NK-92 treated with Interleukin-12 subunit alpha and Interleukin-12 subunit beta, amount 100 ng/mL, for 24 hours (cell line): ENCODE measurements around the gene COL24A1.
"Not testable (repeated sequence)": the region's sequence is repeated elsewhere in the genome, so short reads cannot be mapped to it uniquely, and the experiment has no call there.

Source experiments
- DNase-seq: peaks from one replicate; lab custom pipeline; 2025; lab: John Stamatoyannopoulos, UW

Gene COL24A1

DNA sequence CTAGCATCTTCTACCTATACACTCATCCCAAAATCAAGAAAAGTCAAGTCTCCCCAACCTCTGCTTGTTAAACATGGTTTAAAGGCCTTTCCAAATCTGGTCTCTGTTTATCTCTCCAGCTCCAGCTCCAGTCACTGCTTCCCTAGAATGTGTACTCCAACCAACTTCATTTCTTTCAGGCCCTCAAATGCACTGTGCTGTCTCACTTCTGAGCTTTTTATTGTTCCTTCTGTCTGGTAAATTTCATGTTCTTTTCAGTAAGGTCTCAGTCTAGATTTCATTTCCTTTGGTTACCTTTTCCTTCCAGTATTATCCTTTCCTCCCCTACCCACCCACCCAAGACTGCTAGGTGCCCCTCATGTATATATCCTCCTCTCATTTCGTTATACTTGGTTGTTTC lies 3.7 kb downstream of the COL24A1 start:
- DNase-seq: no peak

DNA sequence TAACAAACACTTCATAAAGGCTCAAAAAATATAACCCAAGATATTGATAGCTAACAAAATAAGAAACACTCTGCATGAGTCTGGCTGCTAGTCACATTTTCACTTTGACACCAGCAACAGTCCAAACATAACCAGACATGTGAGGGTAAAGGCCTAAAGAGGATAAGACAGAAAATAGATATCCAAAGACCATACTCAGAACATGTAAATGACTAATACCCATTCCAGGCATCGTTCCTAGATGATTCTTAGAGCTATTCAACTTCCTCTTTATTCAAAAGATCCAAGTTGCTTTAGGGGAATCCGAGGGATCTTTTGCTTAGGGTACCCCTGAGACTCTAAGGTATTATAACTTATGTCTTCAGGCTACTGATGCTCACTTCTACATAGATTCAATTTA lies 5.1 kb downstream of the COL24A1 start:
- no peak for DNase-seq

DNA sequence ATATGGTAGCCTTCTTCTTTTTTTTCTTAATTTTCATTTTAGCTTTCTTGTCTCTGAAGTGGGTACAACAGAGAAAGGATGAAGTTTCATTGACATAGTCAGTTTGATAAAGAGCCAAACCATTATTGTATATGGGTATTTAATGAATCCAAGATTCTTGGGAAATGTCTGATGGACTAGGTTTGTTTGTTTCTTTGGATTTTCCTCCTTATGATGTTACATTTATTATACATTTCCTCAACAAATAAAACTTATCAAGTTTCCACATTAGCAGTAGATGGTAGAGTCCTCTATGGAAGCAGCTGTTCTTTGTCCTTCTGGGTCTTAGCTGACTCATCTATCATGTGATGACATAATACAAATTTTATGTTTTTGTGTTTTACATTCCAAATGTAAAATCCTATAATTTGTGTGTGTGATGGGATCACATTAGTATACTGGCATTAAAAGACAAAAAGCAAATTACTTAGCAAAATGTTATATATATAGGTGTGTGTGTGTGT lies 6.0 kb downstream of the COL24A1 start:
- DNase-seq: no peak

DNA sequence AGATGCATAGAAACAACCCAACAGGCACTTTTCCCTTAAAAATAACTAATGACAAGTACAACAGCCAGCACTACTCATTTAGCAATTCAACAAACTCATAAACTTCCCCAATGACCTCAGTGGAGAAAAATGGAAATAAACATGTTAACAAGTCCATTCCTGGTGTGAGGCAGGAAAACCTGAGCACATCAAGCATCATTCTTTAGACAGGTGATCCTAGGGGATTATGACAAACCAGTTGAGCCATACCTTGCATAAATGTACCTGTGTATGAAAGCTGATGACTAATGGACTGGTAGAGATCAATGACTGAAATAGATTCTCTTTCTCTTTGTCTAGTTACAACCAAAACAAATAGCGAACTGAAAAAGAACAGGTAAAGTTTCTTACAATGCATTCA lies 7.0 kb downstream of the COL24A1 start:
- DNase-seq: no peak

DNA sequence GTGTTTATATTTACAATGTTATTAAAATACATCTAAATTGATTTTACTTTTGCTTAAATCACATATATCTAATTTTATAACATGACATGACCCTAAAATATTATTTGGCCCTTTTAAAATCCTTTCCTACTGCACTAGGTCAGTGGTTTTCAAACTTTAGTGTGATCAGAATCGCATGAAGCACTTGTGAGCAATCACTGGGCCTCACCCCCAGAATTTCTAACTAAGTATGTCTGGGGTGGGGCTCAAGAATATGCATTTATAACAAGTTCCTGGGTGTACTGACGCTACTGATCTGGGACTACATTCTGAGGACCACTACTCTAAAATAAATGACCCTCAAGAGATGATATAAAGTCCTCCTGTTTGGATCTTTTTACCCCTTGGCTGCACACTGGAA lies 8.8 kb downstream of the COL24A1 start:
- DNase-seq: no peak

DNA sequence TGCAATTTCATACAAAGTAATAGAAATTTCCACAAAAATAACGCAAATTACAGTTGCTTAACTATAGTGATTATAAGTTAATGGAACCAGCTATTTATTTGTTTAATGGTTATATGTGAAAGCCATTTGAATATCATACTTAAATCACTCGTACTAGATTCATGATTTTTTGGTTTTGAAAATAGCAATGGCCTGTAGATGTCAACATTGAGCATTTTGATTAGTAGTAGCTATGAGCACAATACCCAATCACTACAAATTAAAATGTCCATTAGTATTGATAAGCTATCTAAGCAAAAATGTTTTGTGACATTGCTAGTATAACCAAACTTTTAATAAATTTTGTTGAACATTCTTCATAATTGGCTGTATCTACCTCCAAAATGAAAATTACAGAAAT lies 10.0 kb downstream of the COL24A1 start:
- no peak for DNase-seq

DNA sequence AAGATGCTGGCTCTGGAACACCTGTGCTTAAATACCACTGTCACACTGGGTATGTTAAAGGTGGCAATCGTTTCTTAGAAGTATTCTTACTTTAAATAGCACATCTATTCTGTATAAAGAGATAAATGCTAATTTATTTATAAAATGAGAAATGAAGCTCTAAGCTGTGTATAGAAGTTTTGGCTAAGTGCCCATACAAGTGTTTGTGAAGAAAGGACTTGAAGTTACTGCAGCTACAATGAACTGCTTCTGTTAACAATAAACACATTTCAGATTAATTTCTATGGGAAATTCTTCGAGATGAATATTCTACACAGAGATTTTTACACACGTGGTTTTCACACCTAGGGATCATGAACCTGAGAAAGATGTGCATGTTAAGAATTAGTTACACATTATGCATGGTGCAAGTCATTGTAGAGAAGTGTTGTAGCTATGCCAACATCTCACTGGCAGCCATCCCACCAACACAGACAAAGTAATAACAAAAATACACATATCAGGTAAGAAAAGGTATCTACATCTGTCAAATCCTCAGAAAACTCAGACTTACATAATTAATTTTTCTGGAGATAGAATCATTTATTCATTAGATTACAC lies 16.2 kb downstream of the COL24A1 start:
- DNase-seq: no peak

DNA sequence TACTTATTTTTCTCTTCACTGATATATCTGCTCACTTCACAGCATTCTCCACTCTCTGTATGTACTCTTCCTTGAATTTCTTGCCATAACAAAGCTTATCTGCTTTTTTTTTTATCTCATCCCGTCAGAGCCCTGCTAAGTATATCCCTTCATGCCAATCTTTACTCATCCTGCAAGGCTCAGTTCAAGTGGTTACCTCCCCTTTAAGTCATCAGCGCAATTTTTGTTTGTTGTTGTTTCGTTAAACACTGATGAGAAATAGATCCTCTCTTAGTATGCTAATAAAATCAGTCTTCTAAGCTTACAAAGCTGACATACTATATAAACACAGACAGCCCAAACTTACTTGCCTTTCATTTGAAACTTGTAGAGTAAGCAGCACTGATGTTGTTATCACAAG lies 17.8 kb downstream of the COL24A1 start:
- no peak for DNase-seq

DNA sequence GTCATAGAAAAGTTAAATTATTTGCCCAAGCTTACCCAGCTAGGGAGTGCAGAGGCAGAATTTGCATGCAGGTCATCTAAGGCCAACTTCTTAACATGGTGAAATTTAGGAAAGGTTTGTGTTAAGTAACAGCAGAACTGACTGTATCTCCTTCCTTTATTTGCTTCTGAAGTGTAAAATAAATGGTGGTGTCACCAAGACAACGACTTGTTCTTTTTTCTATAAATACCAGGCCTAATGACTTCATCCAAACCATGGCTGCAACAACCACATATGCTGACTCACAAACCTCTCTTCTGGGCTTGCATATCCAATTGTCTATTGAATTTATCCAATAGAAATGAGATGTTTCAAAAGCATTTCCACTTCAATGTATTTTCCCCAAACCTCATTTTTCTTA lies 19.1 kb downstream of the COL24A1 start:
- DNase-seq: no peak

DNA sequence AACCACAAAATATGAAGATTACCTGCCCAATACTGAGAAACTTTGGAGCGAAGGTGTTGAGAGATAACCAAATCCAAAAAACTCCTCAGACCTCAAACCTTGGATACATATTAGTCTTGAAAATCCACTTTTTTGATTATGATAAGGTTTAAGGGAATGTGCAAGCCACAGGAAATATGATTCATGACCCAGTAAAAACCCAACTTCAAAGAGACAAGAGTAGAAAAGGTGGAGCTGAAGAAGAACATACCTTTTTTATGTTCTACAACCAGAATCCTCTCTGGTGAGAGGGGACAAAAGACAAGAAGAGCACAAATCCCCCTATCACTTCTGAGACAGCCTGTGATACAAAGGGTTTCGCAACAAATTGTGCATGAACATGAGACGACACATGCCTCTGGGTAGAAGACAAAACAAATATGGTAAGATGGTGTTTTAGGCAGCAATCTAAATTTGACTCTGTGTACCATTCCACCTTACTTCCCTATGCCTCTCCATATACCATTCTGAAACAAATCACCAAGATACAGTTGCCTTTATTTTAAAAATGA lies 37.3 kb downstream of the COL24A1 start:
- DNase-seq: no peak

DNA sequence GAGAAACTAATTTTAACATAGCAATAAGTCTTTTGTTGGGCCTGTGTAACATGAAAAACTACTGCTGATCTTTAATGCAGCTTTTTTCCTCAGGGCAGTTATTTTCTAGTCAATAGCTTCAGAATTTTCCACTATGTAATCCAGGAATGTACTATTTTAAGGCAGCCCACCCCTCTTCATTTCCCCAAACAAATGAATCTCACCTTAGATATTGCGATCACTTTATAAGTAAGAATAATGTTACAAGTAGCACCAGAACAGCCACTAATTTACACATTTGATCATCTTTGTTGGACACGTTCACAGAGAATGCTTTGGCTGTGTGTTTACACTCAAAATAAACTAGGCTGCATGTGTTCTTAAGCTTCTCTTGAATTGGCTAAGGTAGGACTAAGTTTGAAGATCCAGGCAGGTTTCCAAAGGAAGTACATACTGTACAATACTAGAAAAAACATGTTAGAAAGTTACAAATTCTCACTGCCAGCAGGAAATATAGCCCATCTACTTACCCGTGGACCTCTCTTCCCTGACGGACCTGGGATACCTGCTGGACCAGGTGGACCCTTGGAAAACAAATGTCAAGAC lies 41.7 kb downstream of the COL24A1 start:
- no peak for DNase-seq

DNA sequence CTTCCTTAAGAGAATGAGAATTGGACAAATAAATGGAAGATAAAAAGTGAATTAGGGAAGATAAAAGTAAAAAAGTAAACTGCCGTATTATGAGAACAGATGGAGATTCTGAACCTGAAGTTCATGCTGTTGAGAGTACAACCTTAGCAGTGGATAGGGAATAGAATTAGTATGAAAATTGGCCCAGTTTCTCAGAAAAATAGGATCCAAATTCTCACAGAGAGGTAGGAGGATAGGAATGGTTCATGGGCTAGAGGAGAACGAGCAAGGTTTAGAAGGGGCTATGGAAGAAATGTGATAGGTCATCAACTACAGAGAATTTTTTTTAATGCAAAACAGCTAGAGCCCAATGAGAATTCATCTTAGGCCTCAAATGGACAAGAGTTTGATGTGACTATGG lies 42.3 kb downstream of the COL24A1 start:
- DNase-seq: no peak

DNA sequence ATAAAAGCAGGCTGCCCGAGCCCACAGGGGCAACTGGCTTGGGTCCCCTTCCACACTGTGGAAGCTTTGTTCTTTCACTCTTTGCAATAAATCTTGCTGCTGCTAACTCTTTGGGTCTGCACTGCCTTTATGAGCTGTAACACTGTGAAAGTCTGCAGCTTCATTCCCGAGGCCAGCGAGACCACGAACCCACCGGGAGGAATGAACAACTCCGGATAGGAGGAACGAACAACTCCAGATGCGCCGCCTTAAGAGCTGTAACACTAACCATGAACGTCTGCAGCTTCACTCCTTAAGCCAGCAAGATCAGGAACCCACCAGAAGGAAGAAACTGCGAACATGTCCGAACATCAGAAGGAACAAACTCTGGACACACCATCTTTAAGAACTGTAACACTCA lies 45.0 kb downstream of the COL24A1 start:
- DNase-seq: not testable (repeated sequence)

DNA sequence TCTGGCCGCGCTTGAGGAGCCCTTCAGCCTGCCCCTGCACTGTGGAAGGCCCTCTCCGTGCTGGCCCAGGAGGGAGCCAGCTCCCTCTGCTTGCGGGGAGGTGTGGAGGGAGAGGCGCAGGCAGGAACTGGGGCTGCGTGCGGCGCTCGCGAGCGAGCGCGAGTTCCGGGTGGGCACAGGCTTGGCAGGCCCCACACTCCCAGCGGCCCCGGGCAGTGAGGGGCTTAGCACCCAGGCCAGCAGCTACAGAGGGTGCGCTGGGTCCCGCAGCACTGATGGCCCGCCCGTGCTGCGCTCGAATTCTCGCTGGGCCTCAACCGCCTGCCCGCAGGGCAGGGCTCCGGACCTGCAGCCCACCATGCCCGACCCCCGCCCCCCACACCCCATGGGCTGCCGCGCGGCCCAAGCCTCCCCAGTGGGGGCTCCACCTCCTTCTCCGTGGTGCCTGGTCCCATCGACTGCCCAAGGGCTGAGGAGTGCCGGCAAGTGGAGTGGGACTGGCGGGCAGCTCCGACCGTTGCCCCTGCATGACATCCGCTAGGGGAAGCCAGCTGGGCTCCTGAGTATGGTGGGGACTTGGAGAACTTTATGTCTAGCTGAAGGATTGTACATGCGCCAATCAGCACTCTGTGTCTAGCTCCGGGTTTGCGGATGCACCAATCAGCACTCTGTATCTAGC lies 46.0 kb downstream of the COL24A1 start:
- DNase-seq: no peak

DNA sequence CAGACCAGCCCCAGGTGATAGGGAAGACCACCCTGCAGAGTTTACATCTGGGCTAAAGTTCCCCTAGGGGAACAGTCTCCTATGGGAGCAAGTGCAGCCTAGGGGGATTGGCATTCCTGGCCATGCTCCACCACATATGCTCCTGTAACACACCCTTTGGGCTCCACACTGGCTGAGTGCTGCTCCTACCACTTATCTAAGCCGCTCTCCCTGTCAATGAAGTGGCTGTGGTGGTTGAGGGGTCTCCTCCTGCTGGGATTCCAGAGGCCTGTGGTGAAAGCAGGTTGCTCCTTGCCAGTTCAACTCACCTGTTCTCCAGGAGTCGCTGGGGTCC lies 51.1 kb downstream of the COL24A1 start:
- DNase-seq: no peak

DNA sequence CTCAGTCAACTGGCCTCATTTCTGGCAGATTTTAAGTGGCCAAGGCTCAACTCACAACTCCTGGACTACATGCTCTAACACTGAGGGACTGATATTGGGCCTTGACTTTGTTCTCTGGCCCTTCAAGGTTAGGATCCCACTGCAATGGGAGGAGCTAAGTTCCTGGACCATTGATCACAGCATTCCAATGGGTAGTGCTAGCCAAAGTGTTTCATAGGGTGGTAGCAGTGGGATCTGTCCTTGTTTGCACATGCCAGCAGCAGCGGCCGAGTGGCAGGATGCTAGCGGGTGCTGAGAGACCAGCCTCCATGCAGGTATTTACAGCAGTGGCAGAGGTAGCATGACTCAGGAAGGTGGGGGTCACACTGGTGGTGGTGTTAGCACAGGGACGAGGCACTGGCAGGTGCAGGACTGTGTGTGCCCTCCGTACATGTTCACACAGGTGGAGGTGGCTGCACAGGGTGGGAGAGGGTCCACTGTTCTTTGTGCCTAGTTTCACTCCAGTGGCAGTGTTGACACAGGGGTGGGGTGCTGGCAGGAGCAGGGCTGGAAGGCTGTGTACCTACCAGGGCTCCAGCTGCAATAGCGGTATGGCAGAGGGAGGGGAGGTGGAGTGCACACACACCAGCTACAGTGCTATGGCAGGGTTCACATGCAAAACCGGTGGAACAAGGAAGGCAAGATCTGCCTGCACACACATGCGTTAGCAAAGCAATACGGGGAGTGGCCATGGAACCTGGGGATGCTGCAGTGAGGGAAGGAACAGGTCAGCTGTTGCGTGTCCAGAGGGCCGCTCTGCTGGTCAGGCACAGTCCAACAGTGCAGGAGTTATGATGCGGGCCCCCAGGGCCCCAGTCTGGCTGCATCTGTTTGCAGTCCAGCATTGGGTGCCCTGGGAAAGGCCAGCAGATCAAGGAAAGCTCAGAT lies 51.7 kb downstream of the COL24A1 start:
- DNase-seq: no peak

DNA sequence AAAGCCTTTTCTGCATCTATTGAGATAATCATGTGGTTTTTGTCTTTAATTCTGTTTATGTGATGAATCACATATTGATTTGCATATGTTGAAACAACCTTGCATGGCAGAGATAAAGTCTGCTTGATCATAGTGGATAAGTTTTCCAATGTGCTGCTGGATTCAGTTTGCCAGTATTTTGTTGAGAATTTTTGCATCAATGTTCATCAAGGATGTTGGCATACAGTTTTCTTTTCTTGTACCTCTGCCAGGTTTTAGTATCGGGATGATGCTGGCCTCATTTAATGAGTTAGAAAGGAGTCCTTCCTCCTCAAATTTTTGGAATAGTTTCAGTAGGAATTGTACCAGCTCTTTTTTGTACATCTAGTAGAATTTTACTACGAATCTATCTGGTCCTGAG lies 55.0 kb downstream of the COL24A1 start:
- no peak for DNase-seq

DNA sequence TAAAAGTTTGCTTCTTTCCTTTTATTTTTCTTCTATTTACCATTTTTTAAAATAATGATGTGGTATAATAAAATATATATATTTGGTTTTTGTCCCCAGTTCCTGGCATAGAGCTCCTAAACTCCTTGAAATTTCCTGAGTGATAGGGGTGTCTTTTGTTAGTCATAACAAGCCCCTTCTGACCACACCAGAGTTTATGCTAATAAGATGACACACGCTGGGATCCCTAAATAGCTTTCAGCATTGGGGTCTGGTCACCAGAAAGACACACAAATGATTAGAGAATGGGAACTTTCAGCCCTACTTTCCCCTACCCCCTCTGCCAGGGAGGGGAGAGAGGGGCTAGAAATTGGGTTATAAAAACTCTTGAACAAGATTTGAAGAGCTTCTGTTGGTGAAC lies 56.2 kb downstream of the COL24A1 start:
- DNase-seq: no peak

DNA sequence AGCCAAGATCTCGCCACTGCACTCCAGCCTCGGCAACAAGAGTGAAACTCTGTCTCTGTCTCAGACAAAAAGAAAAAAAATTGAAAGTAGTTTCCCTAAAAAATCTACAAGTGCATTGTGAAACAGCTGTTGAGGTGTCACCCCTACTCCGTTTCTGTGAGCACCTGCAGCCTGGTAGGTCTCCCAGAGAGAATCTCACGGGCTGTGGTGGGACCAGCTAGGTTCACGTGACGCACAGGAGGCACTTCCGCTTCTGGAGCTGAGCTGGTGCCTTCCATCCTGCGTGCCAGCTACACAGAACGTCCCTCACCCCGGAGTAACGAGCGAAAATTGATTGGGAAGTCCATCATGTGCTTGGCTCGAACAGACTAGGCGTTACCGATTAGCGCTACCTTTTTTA lies 66.8 kb downstream of the COL24A1 start:
- DNase-seq: no peak

DNA sequence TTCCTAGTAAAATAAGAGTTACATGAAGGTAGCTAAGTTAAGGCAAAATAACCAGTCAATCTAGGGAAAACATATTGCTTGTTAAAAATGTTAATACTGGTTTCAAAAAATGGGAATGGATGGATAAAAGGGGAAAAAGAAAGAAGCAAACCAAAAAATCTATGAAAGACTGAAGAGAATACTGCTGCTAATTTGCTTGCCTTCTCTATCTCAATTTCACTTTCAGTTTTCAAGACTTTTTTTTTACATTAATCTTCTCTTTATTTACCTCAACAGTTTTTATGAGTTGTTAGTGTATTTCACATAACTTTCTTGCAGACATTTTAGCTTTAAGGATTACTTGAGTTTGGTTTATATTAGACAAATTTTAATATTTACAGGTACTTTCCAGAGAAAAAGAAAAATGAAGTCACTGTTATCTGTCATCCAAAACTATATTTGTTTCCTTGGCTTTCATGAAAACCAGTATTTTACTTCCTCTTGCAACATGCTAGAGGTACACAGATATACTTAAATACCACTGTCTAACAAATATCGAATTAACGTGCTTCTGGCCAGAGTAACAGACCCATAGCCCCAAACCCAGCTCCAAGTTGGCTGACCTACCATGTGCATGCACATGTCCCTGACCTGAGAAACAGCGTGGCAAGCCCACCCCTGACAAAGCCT lies 70.7 kb downstream of the COL24A1 start:
- no peak for DNase-seq

DNA sequence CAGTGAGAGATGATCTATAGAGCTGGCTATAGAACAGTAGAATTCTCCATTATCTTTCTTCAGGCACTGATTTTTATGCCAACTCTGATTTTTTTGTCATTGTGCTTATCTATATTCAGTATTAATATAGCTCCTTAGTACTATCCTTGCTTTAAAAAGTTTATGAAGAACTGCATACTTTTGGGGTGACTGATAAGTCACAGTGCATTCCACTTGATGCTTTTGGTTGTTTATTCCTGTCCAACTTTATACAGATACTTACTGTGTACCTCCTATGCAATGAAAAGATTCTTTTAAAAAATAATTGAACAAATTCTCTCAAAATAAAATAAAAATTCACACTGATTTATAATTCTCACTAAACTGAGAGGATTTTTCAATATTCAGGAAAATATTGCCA lies 71.6 kb downstream of the COL24A1 start:
- no peak for DNase-seq

DNA sequence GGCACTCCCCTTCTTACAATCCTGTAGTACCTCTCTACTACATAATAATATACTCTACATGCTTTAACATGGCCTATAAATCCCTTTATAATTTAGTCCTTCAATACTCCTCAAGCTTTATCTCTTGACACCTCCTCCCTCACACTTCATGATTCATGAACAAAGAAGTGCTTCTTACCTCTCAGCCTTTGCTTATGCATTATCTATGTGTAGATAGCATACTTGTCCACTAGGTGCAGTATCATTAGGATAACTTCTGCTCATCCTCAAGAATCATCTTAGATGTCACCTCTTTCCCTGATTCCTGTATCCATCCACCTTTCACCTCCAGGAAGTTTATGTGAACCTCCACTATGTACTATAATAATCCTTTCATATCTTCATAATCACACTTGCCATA lies 74.4 kb downstream of the COL24A1 start:
- no peak for DNase-seq
